ENCODE results near the gene DSC3.
"Not testable (repeated sequence)": the region's sequence is repeated elsewhere in the genome, so short reads cannot be mapped to it uniquely, and the experiment has no call there.

The DSC3 gene

GRCh38 chr18:30985753-30986152 lies 56.8 kb downstream of the DSC3 start:
- no peaks in the 10 kb centered on the region for H3K27me3 ChIP-seq (ENCODE audit: insufficient read depth, low read length, poor library complexity)
- H3K4me3 ChIP-seq (ENCODE audit: low read depth in 1 of 2, low read length in 2 of 2): no peak overlapping the region
- no peak overlapping the region for H3K4me2 ChIP-seq (ENCODE audit: insufficient read depth, low read length)
- TF ChIP-seq CTCF (IDR thresholded peaks at IDR 0.05; ENCODE audit: borderline replicate concordance, extremely low read depth, low read length, poor library complexity, severe bottlenecking) (no peak), EZH2 (IDR thresholded peaks at IDR 0.05; ENCODE audit: borderline replicate concordance, low read depth, low read length, severe bottlenecking) (no peak)
- no peak overlapping the region for H3K27ac ChIP-seq (ENCODE audit: low read length)
- H3K9ac ChIP-seq (ENCODE audit: low read depth, low read length): no peak overlapping the region
- H3K4me1 ChIP-seq (ENCODE audit: insufficient read depth, low read length): no peaks in the 10 kb centered on the region
- ATAC-seq (ENCODE audit: insufficient read depth, low read depth): no peak
- no peaks in the 10 kb centered on the region for H3K79me2 ChIP-seq (ENCODE audit: insufficient read depth, low read length)
- no peak overlapping the region for H2AFZ ChIP-seq (ENCODE audit: low read depth, low read length)
- H3K36me3 ChIP-seq (ENCODE audit: insufficient read depth, low read length): no peaks in the 10 kb centered on the region
- no peaks in the 10 kb centered on the region for H4K20me1 ChIP-seq (ENCODE audit: insufficient read depth, low read length)
- H3K9me3 ChIP-seq (ENCODE audit: insufficient read depth, low read length, severe bottlenecking): no peaks in the 10 kb centered on the region
- DNase-seq: no peak

GRCh38 chr18:30982285-30982992 lies 60.1 kb downstream of the DSC3 start:
- DNase-seq (no peak), ATAC-seq (ENCODE audit: insufficient read depth, low read depth) (no peak)
- Histone ChIP-seq H3K36me3 (ENCODE audit: insufficient read depth, low read length) (no peaks in the 10 kb centered on the region), H3K4me3 (ENCODE audit: low read depth in 1 of 2, low read length in 2 of 2) (no peak overlapping the region), H3K4me1 (ENCODE audit: insufficient read depth, low read length) (no peaks in the 10 kb centered on the region), H3K79me2 (ENCODE audit: insufficient read depth, low read length) (no peaks in the 10 kb centered on the region), H3K4me2 (ENCODE audit: insufficient read depth, low read length) (no peak overlapping the region), H3K9me3 (ENCODE audit: insufficient read depth, low read length, severe bottlenecking) (no peaks in the 10 kb centered on the region), H3K27me3 (ENCODE audit: insufficient read depth, low read length, poor library complexity) (no peaks in the 10 kb centered on the region), H2AFZ (ENCODE audit: low read depth, low read length) (no peak overlapping the region), H3K27ac (ENCODE audit: low read length) (no peak overlapping the region), H4K20me1 (ENCODE audit: insufficient read depth, low read length) (no peaks in the 10 kb centered on the region), H3K9ac (ENCODE audit: low read depth, low read length) (no peak overlapping the region)
- TF ChIP-seq EZH2 (IDR thresholded peaks at IDR 0.05; ENCODE audit: borderline replicate concordance, low read depth, low read length, severe bottlenecking) (no peak), CTCF (IDR thresholded peaks at IDR 0.05; ENCODE audit: borderline replicate concordance, extremely low read depth, low read length, poor library complexity, severe bottlenecking) (no peak)

GRCh38 chr18:30978091-30978490 lies 64.5 kb downstream of the DSC3 start:
- not testable (repeated sequence) for H3K4me3 ChIP-seq (ENCODE audit: low read depth in 1 of 2, low read length in 2 of 2); H3K9me3 ChIP-seq (ENCODE audit: insufficient read depth, low read length, severe bottlenecking); H3K27ac ChIP-seq (ENCODE audit: low read length); H3K4me1 ChIP-seq (ENCODE audit: insufficient read depth, low read length); H3K4me2 ChIP-seq (ENCODE audit: insufficient read depth, low read length); H3K9ac ChIP-seq (ENCODE audit: low read depth, low read length); H3K79me2 ChIP-seq (ENCODE audit: insufficient read depth, low read length); ATAC-seq (ENCODE audit: insufficient read depth, low read depth); H3K27me3 ChIP-seq (ENCODE audit: insufficient read depth, low read length, poor library complexity); DNase-seq; H2AFZ ChIP-seq (ENCODE audit: low read depth, low read length); H4K20me1 ChIP-seq (ENCODE audit: insufficient read depth, low read length); H3K36me3 ChIP-seq (ENCODE audit: insufficient read depth, low read length)

GRCh38 chr18:30971338-30971956 lies 71.1 kb downstream of the DSC3 start:
- no peaks in the 10 kb centered on the region for H3K27me3 ChIP-seq (ENCODE audit: insufficient read depth, low read length, poor library complexity)
- no peaks in the 10 kb centered on the region for H3K9me3 ChIP-seq (ENCODE audit: insufficient read depth, low read length, severe bottlenecking)
- no peak overlapping the region for H2AFZ ChIP-seq (ENCODE audit: low read depth, low read length)
- H3K36me3 ChIP-seq (ENCODE audit: insufficient read depth, low read length): no peaks in the 10 kb centered on the region
- TF ChIP-seq EZH2 (IDR thresholded peaks at IDR 0.05; ENCODE audit: borderline replicate concordance, low read depth, low read length, severe bottlenecking): no peak
- peak; percentile 72 for TF ChIP-seq CTCF (IDR thresholded peaks at IDR 0.05; ENCODE audit: borderline replicate concordance, extremely low read depth, low read length, poor library complexity, severe bottlenecking)
- no peak overlapping the region for H3K9ac ChIP-seq (ENCODE audit: low read depth, low read length)
- ATAC-seq (ENCODE audit: insufficient read depth, low read depth) (peak; percentile 48; the same call in 2 of the 3 replicates), DNase-seq (no peak)
- no peak overlapping the region for H3K27ac ChIP-seq (ENCODE audit: low read length)
- no peaks in the 10 kb centered on the region for H3K79me2 ChIP-seq (ENCODE audit: insufficient read depth, low read length)
- H4K20me1 ChIP-seq (ENCODE audit: insufficient read depth, low read length): no peaks in the 10 kb centered on the region
- H3K4me1 ChIP-seq (ENCODE audit: insufficient read depth, low read length): no peaks in the 10 kb centered on the region
- no peak overlapping the region for H3K4me2 ChIP-seq (ENCODE audit: insufficient read depth, low read length)
- no peak overlapping the region for H3K4me3 ChIP-seq (ENCODE audit: low read depth in 1 of 2, low read length in 2 of 2)

All from DND-41 (cell line).